WTC11 (cell line): Measurements from ENCODE around the gene TMED5. TPM values are rescaled to one million over a fixed set of nuclear protein-coding genes. Genes with fewer than 3 reads are reported as not detected.

Experiments
- ATAC-seq: fragments of 200-7000 bp; cut with Tn5 transposase; 2 replicates; pipeline ENCODE4 v1.10.0; 2021; ENCODE audit warnings: mild to moderate bottlenecking, moderate library complexity
- CTCF ChIA-PET: fragments of 300-600 bp; sonication (Branson Sonifier 250); formaldehyde crosslinking; loops from one replicate; lab custom pipeline; 2021; ENCODE audit warnings: antibody characterized with exemption; lab: Charles Lee
- POLR2A ChIA-PET: fragments of 350-600 bp; sonication (Branson Sonifier 250); formaldehyde crosslinking; loops from one replicate; lab custom pipeline; 2021; ENCODE audit warnings: antibody characterized with exemption; lab: Charles Lee
- DNase-seq: peaks from one replicate; pipeline ENCODE4 v3.0.0; 2021; ENCODE audit warnings: low spot score
- H3K27ac Mint-ChIP-seq: 2 replicates; pipeline ENCODE4 v1.8.0; 2021; ENCODE audit warnings: mixed read lengths
- H3K27me3 Mint-ChIP-seq: 2 replicates; pipeline ENCODE4 v1.8.0; 2021; ENCODE audit warnings: low read depth, mild to moderate bottlenecking, moderate library complexity, mixed read lengths
- H3K36me3 Mint-ChIP-seq: 2 replicates; pipeline ENCODE4 v1.8.0; 2021; ENCODE audit warnings: mixed read lengths
- H3K4me1 Mint-ChIP-seq: 2 replicates; pipeline ENCODE4 v1.8.0; 2022; ENCODE audit warnings: mixed read lengths
- H3K4me3 Mint-ChIP-seq: 2 replicates; pipeline ENCODE4 v1.8.0; 2021; ENCODE audit warnings: mild to moderate bottlenecking, moderate library complexity, mixed read lengths
- H3K9me3 Mint-ChIP-seq: 2 replicates; pipeline ENCODE4 v1.8.0; 2021; ENCODE audit warnings: mixed read lengths
- ESRRA ChIP-seq: sonication (generic); formaldehyde crosslinking; IDR thresholded peaks from 2 replicates; pipeline ENCODE4 v1.8.1; 2022; ENCODE audit warnings: mild to moderate bottlenecking, missing genetic modification reagents, borderline replicate concordance
- ETV6 ChIP-seq: sonication (generic); formaldehyde crosslinking; IDR thresholded peaks from 2 replicates; pipeline ENCODE4 v1.8.1; 2022; ENCODE audit warnings: mild to moderate bottlenecking, missing genetic modification reagents
- FOXK1 ChIP-seq: sonication (generic); formaldehyde crosslinking; IDR thresholded peaks from 2 replicates; pipeline ENCODE4 v1.8.0; 2022; ENCODE audit warnings: mild to moderate bottlenecking, moderate library complexity, missing genetic modification reagents
- HMGA2 ChIP-seq: fragments of 250-450 bp; sonication (Bioruptor Pico); IDR thresholded peaks from 2 replicates; pipeline ENCODE4 v1.4.0; 2021; ENCODE audit warnings: mild to moderate bottlenecking, moderate library complexity
- JUN ChIP-seq: sonication (generic); formaldehyde crosslinking; IDR thresholded peaks from 2 replicates; pipeline ENCODE4 v1.8.0; 2023; ENCODE audit warnings: mild to moderate bottlenecking, missing genetic modification reagents
- KAT7 ChIP-seq: sonication (generic); formaldehyde crosslinking; IDR thresholded peaks from 2 replicates; pipeline ENCODE4 v1.8.1; 2023; ENCODE audit warnings: missing genetic modification reagents, mild to moderate bottlenecking, borderline replicate concordance
- NFATC4 ChIP-seq: fragments of 250-450 bp; sonication (Bioruptor Pico); IDR thresholded peaks from 2 replicates; pipeline ENCODE4 v1.9.0; 2021; ENCODE audit warnings: mild to moderate bottlenecking
- NFE2L1 ChIP-seq: sonication (generic); formaldehyde crosslinking; IDR thresholded peaks from 2 replicates; pipeline ENCODE4 v1.8.1; 2023; ENCODE audit warnings: missing genetic modification reagents
- NR2C2 ChIP-seq: sonication (generic); formaldehyde crosslinking; IDR thresholded peaks from 2 replicates; pipeline ENCODE4 v1.8.0; 2022; ENCODE audit warnings: mild to moderate bottlenecking, missing genetic modification reagents
- NR3C1 ChIP-seq: sonication (generic); formaldehyde crosslinking; conservative IDR thresholded peaks from 2 replicates; pipeline ENCODE4 v1.8.1; 2023; ENCODE audit warnings: low read depth, mild to moderate bottlenecking, missing genetic modification reagents
- RORB ChIP-seq: fragments of 250-450 bp; sonication (Bioruptor Pico); IDR thresholded peaks from 2 replicates; pipeline ENCODE4 v1.9.0; 2021; ENCODE audit warnings: mild to moderate bottlenecking
- SMAD4 ChIP-seq: sonication (generic); formaldehyde crosslinking; IDR thresholded peaks from 2 replicates; pipeline ENCODE4 v1.8.0; 2022; ENCODE audit warnings: mild to moderate bottlenecking, missing genetic modification reagents
- TEAD1 ChIP-seq: sonication (generic); formaldehyde crosslinking; IDR thresholded peaks from 2 replicates; pipeline ENCODE4 v1.8.0; 2022; ENCODE audit warnings: mild to moderate bottlenecking, missing genetic modification reagents
- TP53 ChIP-seq: sonication (generic); formaldehyde crosslinking; IDR thresholded peaks from 2 replicates; pipeline ENCODE4 v1.8.1; 2023; ENCODE audit warnings: mild to moderate bottlenecking, missing genetic modification reagents
- ZNF219 ChIP-seq: sonication (generic); formaldehyde crosslinking; IDR thresholded peaks from 2 replicates; pipeline ENCODE4 v1.8.0; 2023; ENCODE audit warnings: missing genetic modification reagents, mild to moderate bottlenecking, borderline replicate concordance
- total RNA-seq: library from RNA; stranded (reverse); gene quantifications from 3 replicates; pipeline ENCODE4 v1.2.3, GENCODE V29; 2021
- TF ChIP-seq, protein P1 (sequence below): sonication (generic); formaldehyde crosslinking; IDR thresholded peaks from 2 replicates; pipeline ENCODE4 v1.8.1; 2023; ENCODE audit warnings: mild to moderate bottlenecking, moderate library complexity, missing genetic modification reagents
- TF ChIP-seq, protein P2 (sequence below): sonication (generic); formaldehyde crosslinking; IDR thresholded peaks from 2 replicates; pipeline ENCODE4 v1.8.1; 2023; ENCODE audit warnings: mild to moderate bottlenecking, missing genetic modification reagents
- TF ChIP-seq, protein P3 (sequence below): fragments of 250-450 bp; sonication (Bioruptor Pico); IDR thresholded peaks from 2 replicates; pipeline ENCODE4 v1.9.0; 2021; ENCODE audit warnings: moderate library complexity, mild to moderate bottlenecking, inconsistent platforms, borderline replicate concordance
- TF ChIP-seq, protein P4 (sequence below): sonication (generic); formaldehyde crosslinking; IDR thresholded peaks from 2 replicates; pipeline ENCODE4 v1.8.1; 2022; ENCODE audit warnings: low read depth, mild to moderate bottlenecking, moderate library complexity, missing genetic modification reagents, borderline replicate concordance
- TF ChIP-seq, protein P5 (sequence below): sonication (generic); formaldehyde crosslinking; IDR thresholded peaks from 2 replicates; pipeline ENCODE4 v1.8.0; 2023; ENCODE audit warnings: missing genetic modification reagents
- TF ChIP-seq, protein P6 (sequence below): fragments of 250-450 bp; sonication (Bioruptor Pico); IDR thresholded peaks from 2 replicates; pipeline ENCODE4 v1.8.0; 2021; ENCODE audit warnings: mild to moderate bottlenecking
- TF ChIP-seq, protein P7 (sequence below): sonication (generic); formaldehyde crosslinking; IDR thresholded peaks from 2 replicates; pipeline ENCODE4 v1.8.0; 2023; ENCODE audit warnings: missing genetic modification reagents, mild to moderate bottlenecking, borderline replicate concordance
- TF ChIP-seq, protein P8 (sequence below): sonication (generic); formaldehyde crosslinking; IDR thresholded peaks from 2 replicates; pipeline ENCODE4 v1.8.0; 2022; ENCODE audit warnings: mild to moderate bottlenecking, missing genetic modification reagents
- TF ChIP-seq, protein P9 (sequence below): sonication (generic); formaldehyde crosslinking; IDR thresholded peaks from 2 replicates; pipeline ENCODE4 v1.8.0; 2022; ENCODE audit warnings: mild to moderate bottlenecking, missing genetic modification reagents

Gene TMED5
- total RNA-seq, 1 experiment from 2014 or later = 28.5 TPM

DNA sequence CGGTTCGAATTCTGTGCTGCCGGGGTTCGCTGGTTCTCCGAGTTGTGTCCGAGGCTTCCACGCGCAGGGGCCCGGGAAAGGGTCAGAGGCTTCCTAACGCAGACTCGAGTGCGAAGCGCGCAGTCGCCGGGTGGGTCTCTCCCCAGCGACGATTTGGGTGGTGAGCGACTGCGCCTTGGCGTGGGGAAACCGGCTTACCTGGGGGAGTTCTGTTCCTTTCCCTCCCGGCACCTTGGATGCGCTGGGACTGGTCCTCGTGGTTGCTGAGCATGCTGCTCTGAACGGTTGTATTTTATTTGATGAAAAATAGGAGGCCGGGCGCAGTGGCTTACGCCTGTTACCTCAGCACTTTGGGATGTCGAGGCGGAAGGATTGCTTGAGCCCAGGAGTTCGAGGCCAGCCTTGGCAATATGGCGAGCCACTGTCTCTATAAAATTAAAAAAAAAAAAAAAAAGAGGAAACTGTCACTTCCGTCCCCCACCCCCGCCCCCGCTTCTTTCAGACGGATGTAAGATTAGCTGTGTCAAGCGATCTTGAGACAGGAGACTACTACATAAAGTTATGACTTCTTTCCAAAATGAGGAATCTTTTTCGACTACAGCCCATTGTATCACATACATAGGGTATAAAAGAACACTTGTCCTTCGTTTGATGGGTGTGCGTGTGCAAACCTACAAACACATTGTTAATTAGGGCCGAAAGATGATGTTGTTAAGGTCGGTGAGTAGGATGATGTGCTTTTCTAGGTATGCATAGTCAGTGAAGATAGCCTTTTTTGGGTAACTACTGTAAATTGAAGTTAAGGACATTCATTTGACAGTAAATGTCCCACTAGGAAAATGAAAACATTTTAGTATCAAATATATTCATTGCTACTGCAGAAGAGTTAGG lies 755 bp upstream of the TMED5 start, which contains the start of gene CCDC18:
TSS of gene CCDC18 (plus strand) at position 2 of the 891 bp plus-strand sequence. CDS start 2,638 bp downstream, outside the sequence.
- H3K4me1 Mint-ChIP-seq = peaks cover 25% of the 10 kb centered on the region
- ChIA-PET CTCF (no interaction called here), POLR2A (interaction anchor here (0.6 kb wide), 1 partner anchor 87 kb away, joined by 4 read pairs; no protein-coding TSS in a partner anchor)
- H3K27me3 Mint-ChIP-seq = no peaks in the 10 kb centered on the region
- peak within 1 kb of the TSS; percentile 99 for H3K27ac Mint-ChIP-seq
- peak within 1 kb of the TSS; percentile 88 for H3K4me3 Mint-ChIP-seq
- no peak for DNase-seq
- H3K36me3 Mint-ChIP-seq = no peaks in the 10 kb centered on the region
- H3K9me3 Mint-ChIP-seq = no peaks in the 10 kb centered on the region
- peak; percentile 4 for ATAC-seq
- no peak for TF ChIP-seq ETV6 (CRISPR knock-in tag)
- TF ChIP-seq, protein P1, sequence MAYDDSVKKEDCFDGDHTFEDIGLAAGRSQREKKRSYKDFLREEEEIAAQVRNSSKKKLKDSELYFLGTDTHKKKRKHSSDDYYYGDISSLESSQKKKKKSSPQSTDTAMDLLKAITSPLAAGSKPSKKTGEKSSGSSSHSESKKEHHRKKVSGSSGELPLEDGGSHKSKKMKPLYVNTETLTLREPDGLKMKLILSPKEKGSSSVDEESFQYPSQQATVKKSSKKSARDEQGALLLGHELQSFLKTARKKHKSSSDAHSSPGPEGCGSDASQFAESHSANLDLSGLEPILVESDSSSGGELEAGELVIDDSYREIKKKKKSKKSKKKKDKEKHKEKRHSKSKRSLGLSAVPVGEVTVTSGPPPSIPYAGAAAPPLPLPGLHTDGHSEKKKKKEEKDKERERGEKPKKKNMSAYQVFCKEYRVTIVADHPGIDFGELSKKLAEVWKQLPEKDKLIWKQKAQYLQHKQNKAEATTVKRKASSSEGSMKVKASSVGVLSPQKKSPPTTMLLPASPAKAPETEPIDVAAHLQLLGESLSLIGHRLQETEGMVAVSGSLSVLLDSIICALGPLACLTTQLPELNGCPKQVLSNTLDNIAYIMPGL (CRISPR knock-in tag) = no peak
- TF ChIP-seq, protein P2, sequence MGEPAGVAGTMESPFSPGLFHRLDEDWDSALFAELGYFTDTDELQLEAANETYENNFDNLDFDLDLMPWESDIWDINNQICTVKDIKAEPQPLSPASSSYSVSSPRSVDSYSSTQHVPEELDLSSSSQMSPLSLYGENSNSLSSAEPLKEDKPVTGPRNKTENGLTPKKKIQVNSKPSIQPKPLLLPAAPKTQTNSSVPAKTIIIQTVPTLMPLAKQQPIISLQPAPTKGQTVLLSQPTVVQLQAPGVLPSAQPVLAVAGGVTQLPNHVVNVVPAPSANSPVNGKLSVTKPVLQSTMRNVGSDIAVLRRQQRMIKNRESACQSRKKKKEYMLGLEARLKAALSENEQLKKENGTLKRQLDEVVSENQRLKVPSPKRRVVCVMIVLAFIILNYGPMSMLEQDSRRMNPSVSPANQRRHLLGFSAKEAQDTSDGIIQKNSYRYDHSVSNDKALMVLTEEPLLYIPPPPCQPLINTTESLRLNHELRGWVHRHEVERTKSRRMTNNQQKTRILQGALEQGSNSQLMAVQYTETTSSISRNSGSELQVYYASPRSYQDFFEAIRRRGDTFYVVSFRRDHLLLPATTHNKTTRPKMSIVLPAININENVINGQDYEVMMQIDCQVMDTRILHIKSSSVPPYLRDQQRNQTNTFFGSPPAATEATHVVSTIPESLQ = no peak; the same call in 1 of the 2 replicates
- TF ChIP-seq, protein P3, sequence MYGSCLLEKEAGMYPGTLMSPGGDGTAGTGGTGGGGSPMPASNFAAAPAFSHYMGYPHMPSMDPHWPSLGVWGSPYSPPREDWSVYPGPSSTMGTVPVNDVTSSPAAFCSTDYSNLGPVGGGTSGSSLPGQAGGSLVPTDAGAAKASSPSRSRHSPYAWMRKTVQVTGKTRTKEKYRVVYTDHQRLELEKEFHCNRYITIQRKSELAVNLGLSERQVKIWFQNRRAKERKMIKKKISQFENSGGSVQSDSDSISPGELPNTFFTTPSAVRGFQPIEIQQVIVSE (CRISPR knock-in tag) = no peak
- TF ChIP-seq, protein P4, sequence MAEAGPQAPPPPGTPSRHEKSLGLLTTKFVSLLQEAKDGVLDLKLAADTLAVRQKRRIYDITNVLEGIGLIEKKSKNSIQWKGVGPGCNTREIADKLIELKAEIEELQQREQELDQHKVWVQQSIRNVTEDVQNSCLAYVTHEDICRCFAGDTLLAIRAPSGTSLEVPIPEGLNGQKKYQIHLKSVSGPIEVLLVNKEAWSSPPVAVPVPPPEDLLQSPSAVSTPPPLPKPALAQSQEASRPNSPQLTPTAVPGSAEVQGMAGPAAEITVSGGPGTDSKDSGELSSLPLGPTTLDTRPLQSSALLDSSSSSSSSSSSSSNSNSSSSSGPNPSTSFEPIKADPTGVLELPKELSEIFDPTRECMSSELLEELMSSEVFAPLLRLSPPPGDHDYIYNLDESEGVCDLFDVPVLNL (CRISPR knock-in tag) = 0 out of 2 replicates have a peak, but pooled peaks have one; percentile 77
- TF ChIP-seq, protein P5, sequence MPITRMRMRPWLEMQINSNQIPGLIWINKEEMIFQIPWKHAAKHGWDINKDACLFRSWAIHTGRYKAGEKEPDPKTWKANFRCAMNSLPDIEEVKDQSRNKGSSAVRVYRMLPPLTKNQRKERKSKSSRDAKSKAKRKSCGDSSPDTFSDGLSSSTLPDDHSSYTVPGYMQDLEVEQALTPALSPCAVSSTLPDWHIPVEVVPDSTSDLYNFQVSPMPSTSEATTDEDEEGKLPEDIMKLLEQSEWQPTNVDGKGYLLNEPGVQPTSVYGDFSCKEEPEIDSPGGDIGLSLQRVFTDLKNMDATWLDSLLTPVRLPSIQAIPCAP (CRISPR knock-in tag) = no peak
- TF ChIP-seq FOXK1 (CRISPR knock-in tag) = no peak
- TF ChIP-seq TP53 = no peak
- TF ChIP-seq SMAD4 (CRISPR knock-in tag) = no peak
- TF ChIP-seq ZNF219 (CRISPR knock-in tag) = no peak
- TF ChIP-seq JUN (CRISPR knock-in tag) = peak; percentile 60; the same call in 1 of the 2 replicates
- no peak for TF ChIP-seq NR2C2
- no peak for TF ChIP-seq KAT7 (CRISPR knock-in tag)
- no peak for TF ChIP-seq HMGA2 (CRISPR knock-in tag)
- TF ChIP-seq NFATC4 (CRISPR knock-in tag) = no peak
- TF ChIP-seq, protein P6, sequence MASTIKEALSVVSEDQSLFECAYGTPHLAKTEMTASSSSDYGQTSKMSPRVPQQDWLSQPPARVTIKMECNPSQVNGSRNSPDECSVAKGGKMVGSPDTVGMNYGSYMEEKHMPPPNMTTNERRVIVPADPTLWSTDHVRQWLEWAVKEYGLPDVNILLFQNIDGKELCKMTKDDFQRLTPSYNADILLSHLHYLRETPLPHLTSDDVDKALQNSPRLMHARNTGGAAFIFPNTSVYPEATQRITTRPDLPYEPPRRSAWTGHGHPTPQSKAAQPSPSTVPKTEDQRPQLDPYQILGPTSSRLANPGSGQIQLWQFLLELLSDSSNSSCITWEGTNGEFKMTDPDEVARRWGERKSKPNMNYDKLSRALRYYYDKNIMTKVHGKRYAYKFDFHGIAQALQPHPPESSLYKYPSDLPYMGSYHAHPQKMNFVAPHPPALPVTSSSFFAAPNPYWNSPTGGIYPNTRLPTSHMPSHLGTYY (CRISPR knock-in tag) = no peak
- TF ChIP-seq, protein P7, sequence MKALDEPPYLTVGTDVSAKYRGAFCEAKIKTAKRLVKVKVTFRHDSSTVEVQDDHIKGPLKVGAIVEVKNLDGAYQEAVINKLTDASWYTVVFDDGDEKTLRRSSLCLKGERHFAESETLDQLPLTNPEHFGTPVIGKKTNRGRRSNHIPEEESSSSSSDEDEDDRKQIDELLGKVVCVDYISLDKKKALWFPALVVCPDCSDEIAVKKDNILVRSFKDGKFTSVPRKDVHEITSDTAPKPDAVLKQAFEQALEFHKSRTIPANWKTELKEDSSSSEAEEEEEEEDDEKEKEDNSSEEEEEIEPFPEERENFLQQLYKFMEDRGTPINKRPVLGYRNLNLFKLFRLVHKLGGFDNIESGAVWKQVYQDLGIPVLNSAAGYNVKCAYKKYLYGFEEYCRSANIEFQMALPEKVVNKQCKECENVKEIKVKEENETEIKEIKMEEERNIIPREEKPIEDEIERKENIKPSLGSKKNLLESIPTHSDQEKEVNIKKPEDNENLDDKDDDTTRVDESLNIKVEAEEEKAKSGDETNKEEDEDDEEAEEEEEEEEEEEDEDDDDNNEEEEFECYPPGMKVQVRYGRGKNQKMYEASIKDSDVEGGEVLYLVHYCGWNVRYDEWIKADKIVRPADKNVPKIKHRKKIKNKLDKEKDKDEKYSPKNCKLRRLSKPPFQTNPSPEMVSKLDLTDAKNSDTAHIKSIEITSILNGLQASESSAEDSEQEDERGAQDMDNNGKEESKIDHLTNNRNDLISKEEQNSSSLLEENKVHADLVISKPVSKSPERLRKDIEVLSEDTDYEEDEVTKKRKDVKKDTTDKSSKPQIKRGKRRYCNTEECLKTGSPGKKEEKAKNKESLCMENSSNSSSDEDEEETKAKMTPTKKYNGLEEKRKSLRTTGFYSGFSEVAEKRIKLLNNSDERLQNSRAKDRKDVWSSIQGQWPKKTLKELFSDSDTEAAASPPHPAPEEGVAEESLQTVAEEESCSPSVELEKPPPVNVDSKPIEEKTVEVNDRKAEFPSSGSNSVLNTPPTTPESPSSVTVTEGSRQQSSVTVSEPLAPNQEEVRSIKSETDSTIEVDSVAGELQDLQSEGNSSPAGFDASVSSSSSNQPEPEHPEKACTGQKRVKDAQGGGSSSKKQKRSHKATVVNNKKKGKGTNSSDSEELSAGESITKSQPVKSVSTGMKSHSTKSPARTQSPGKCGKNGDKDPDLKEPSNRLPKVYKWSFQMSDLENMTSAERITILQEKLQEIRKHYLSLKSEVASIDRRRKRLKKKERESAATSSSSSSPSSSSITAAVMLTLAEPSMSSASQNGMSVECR (CRISPR knock-in tag) = 0 out of 2 replicates have a peak, but pooled peaks have one; percentile 47
- no peak for TF ChIP-seq NFE2L1 (CRISPR knock-in tag)
- TF ChIP-seq, protein P8, sequence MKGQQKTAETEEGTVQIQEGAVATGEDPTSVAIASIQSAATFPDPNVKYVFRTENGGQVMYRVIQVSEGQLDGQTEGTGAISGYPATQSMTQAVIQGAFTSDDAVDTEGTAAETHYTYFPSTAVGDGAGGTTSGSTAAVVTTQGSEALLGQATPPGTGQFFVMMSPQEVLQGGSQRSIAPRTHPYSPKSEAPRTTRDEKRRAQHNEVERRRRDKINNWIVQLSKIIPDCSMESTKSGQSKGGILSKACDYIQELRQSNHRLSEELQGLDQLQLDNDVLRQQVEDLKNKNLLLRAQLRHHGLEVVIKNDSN (CRISPR knock-in tag) = no peak
- TF ChIP-seq NR3C1 (CRISPR knock-in tag) = no peak
- TF ChIP-seq TEAD1 (CRISPR knock-in tag) = 0 out of 2 replicates have a peak, but pooled peaks have one; percentile 28
- TF ChIP-seq, protein P9, sequence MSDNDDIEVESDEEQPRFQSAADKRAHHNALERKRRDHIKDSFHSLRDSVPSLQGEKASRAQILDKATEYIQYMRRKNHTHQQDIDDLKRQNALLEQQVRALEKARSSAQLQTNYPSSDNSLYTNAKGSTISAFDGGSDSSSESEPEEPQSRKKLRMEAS (CRISPR knock-in tag) = no peak
- TF ChIP-seq ESRRA (CRISPR knock-in tag) = no peak
- no peak for TF ChIP-seq RORB (CRISPR knock-in tag)
